Neural cell (in vitro differentiated cells): Measurements from ENCODE around the gene DOCK2. TPM values are rescaled to one million over a fixed set of nuclear protein-coding genes. Genes with fewer than 3 reads are reported as not detected.

Source experiments
- H2AFZ ChIP-seq: fragments of 200-600, 300-800 bp; sonication (generic), shearing (Covaris generic); 2 replicates; pipeline ENCODE4 v1.6.0; 2014; ENCODE audit warnings: low read depth, mild to moderate bottlenecking, antibody characterized with exemption, low read length, moderate library complexity
- H3F3A ChIP-seq: fragments of 200-600 bp; shearing (Covaris generic); 2 replicates; pipeline ENCODE4 v1.6.1; 2016; ENCODE audit warnings: mild to moderate bottlenecking, moderate library complexity, mixed read lengths, antibody characterized with exemption, low read length; ENCODE audit not compliant: insufficient read depth, poor library complexity, severe bottlenecking
- H3K27ac ChIP-seq: fragments of 200-600, 300-800 bp; sonication (generic), shearing (Covaris generic); 2 replicates; pipeline ENCODE4 v1.5.1; 2014; ENCODE audit warnings: mild to moderate bottlenecking, low read length, moderate library complexity
- H3K27me3 ChIP-seq: fragments of 300-800, 200-600 bp; sonication (generic), shearing (Covaris generic); 2 replicates; pipeline ENCODE4 v1.6.0; 2014; ENCODE audit warnings: mild to moderate bottlenecking, low read depth, low read length, moderate library complexity; ENCODE audit not compliant: insufficient read depth
- H3K36me3 ChIP-seq: fragments of 300-800, 200-600 bp; sonication (generic), shearing (Covaris generic); 2 replicates; pipeline ENCODE4 v1.5.1; 2014; ENCODE audit warnings: mild to moderate bottlenecking, antibody characterized with exemption, low read length, moderate library complexity; ENCODE audit not compliant: insufficient read depth
- H3K4me2 ChIP-seq: fragments of 300-800, 200-600 bp; sonication (generic), shearing (Covaris generic); 2 replicates; pipeline ENCODE4 v1.6.0; 2014; ENCODE audit warnings: mild to moderate bottlenecking, low read length
- H3K4me3 ChIP-seq: fragments of 300-800, 200-600 bp; sonication (generic), shearing (Covaris generic); 2 replicates; pipeline ENCODE4 v1.5.1; 2014; ENCODE audit warnings: mild to moderate bottlenecking, low read length, moderate library complexity
- H3K79me2 ChIP-seq: fragments of 200-600 bp; shearing (Covaris generic); replicated peaks from 2 replicates; pipeline ENCODE4 v1.6.0; 2014; ENCODE audit warnings: mild to moderate bottlenecking, low read length, moderate library complexity; ENCODE audit not compliant: insufficient read depth
- H3K9ac ChIP-seq: fragments of 300-800, 200-600 bp; sonication (generic), shearing (Covaris generic); 2 replicates; pipeline ENCODE4 v1.6.1; 2016; ENCODE audit warnings: mild to moderate bottlenecking, low read length, mixed read lengths
- H3K9me2 ChIP-seq: fragments of 200-600 bp; shearing (Covaris generic); 2 replicates; pipeline ENCODE4 v1.6.1; 2016; ENCODE audit warnings: mild to moderate bottlenecking, low read length, mixed read lengths; ENCODE audit not compliant: insufficient read depth
- H3K9me3 ChIP-seq: fragments of 200-600, 300-800 bp; sonication (generic), shearing (Covaris generic); 2 replicates; pipeline ENCODE4 v1.6.1; 2016; ENCODE audit warnings: mild to moderate bottlenecking, mixed run types, low read length, moderate library complexity, mixed read lengths
- H4K20me1 ChIP-seq: fragments of 200-600 bp; shearing (Covaris generic); 2 replicates; pipeline ENCODE4 v1.6.1; 2016; ENCODE audit warnings: mild to moderate bottlenecking, mixed run types; ENCODE audit not compliant: insufficient read depth
- CTCF ChIP-seq: fragments of 450-650 bp; IDR thresholded peaks from 2 replicates; pipeline ENCODE4 v1.5.1; 2014; ENCODE audit warnings: antibody characterized with exemption, mild to moderate bottlenecking, moderate library complexity; ENCODE audit not compliant: poor library complexity, severe bottlenecking
- EP300 ChIP-seq: fragments of 450-650 bp; conservative IDR thresholded peaks from 2 replicates; pipeline ENCODE4 v1.6.1; 2014; ENCODE audit warnings: antibody characterized with exemption, mild to moderate bottlenecking, moderate library complexity; ENCODE audit not compliant: poor library complexity, severe bottlenecking
- EZH2 ChIP-seq: fragments of 200-600, 300-800 bp; shearing (Covaris generic), sonication (generic); IDR thresholded peaks from 2 replicates; pipeline ENCODE4 v1.6.1; 2014; ENCODE audit warnings: antibody characterized with exemption, low read length, borderline replicate concordance, mild to moderate bottlenecking; ENCODE audit not compliant: insufficient read depth, poor library complexity, severe bottlenecking
- MXI1 ChIP-seq: fragments of 450-650 bp; conservative IDR thresholded peaks from 2 replicates; pipeline ENCODE4 v1.6.1; 2014; ENCODE audit warnings: antibody characterized with exemption, mild to moderate bottlenecking; ENCODE audit not compliant: poor library complexity, severe bottlenecking
- POLR2AphosphoS5 ChIP-seq: IDR thresholded peaks from 2 replicates; pipeline ENCODE4 v1.6.1; 2012
- RAD21 ChIP-seq: fragments of 450-650 bp; conservative IDR thresholded peaks from 2 replicates; pipeline ENCODE4 v1.6.1; 2014; ENCODE audit warnings: antibody characterized with exemption, mild to moderate bottlenecking, moderate library complexity
- SMC3 ChIP-seq: fragments of 450-650 bp; conservative IDR thresholded peaks from 2 replicates; pipeline ENCODE4 v1.6.1; 2014; ENCODE audit warnings: antibody characterized with exemption, mild to moderate bottlenecking, moderate library complexity; ENCODE audit not compliant: poor library complexity
- TAF1 ChIP-seq: IDR thresholded peaks from 2 replicates; pipeline ENCODE4 v1.6.1; 2012; ENCODE audit warnings: low read depth
- polyA plus RNA-seq: library from polyadenylated mRNA; depleted of rRNA; stranded (reverse); fragments of >200 nt; gene quantifications from 2 replicates; pipeline ENCODE4 v1.2.3, GENCODE V29; 2014
- TF ChIP-seq, protein P1 (sequence below): IDR thresholded peaks from 2 replicates; pipeline ENCODE4 v1.6.1; 2012; ENCODE audit warnings: borderline replicate concordance

The DOCK2 gene
- polyA plus RNA-seq, 1 donor from 2014 or later, result 0.15 TPM

- no peaks in the 10 kb centered on the region for H3K36me3 ChIP-seq
- no peaks in the 10 kb centered on the region for H3K79me2 ChIP-seq
- TF ChIP-seq CTCF (no peak), MXI1 (no peak), TAF1 (no peak), SMC3 (no peak), EP300 (no peak), POLR2AphosphoS5 (no peak), EZH2 (no peak), RAD21 (no peak)
- TF ChIP-seq, protein P1, sequence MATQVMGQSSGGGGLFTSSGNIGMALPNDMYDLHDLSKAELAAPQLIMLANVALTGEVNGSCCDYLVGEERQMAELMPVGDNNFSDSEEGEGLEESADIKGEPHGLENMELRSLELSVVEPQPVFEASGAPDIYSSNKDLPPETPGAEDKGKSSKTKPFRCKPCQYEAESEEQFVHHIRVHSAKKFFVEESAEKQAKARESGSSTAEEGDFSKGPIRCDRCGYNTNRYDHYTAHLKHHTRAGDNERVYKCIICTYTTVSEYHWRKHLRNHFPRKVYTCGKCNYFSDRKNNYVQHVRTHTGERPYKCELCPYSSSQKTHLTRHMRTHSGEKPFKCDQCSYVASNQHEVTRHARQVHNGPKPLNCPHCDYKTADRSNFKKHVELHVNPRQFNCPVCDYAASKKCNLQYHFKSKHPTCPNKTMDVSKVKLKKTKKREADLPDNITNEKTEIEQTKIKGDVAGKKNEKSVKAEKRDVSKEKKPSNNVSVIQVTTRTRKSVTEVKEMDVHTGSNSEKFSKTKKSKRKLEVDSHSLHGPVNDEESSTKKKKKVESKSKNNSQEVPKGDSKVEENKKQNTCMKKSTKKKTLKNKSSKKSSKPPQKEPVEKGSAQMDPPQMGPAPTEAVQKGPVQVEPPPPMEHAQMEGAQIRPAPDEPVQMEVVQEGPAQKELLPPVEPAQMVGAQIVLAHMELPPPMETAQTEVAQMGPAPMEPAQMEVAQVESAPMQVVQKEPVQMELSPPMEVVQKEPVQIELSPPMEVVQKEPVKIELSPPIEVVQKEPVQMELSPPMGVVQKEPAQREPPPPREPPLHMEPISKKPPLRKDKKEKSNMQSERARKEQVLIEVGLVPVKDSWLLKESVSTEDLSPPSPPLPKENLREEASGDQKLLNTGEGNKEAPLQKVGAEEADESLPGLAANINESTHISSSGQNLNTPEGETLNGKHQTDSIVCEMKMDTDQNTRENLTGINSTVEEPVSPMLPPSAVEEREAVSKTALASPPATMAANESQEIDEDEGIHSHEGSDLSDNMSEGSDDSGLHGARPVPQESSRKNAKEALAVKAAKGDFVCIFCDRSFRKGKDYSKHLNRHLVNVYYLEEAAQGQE, result no peak
- no peaks in the 10 kb centered on the region for H3K9me3 ChIP-seq
- H3K27me3 ChIP-seq, result no peaks in the 10 kb centered on the region
- no peaks in the 10 kb centered on the region for H3K9me2 ChIP-seq
- no peak overlapping the region for H2AFZ ChIP-seq
- no peaks in the 10 kb centered on the region for H4K20me1 ChIP-seq
- H3K27ac ChIP-seq, result no peak overlapping the region
- H3K4me3 ChIP-seq, result no peak overlapping the region
- no peaks in the 10 kb centered on the region for H3F3A ChIP-seq
- no peak overlapping the region for H3K9ac ChIP-seq
- no peak overlapping the region for H3K4me2 ChIP-seq
Measured at GRCh38 chr5:169814522-169814921, 177.4 kb downstream of the DOCK2 start.

DNA sequence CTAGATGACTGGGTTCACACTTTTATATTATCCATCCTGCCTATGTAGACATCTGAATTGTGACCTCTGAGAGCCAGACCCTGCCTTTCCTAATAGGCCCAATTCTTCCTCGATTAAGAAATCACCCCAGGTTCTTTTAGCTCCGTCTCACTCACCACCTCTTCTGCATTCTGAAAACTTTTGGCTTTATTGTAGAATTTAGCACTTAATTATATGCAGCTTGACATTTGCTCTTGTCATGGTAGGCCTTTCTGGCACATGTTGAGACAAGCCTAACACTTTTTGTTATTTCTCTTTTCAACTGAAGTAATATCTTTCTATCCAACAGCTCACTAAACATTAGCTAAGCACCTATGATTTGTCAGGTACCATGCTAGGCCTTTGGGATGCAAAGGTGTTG lies 180.0 kb downstream of the DOCK2 start:
- no peaks in the 10 kb centered on the region for H3K27me3 ChIP-seq
- TF ChIP-seq TAF1 (no peak), RAD21 (no peak), POLR2AphosphoS5 (no peak), EP300 (no peak), MXI1 (no peak), CTCF (no peak), SMC3 (no peak), EZH2 (no peak)
- TF ChIP-seq, protein P1, result no peak

More for the DNA sequence above, 180.0 kb downstream of the DOCK2 start:
- H3K9me2 ChIP-seq, result no peaks in the 10 kb centered on the region
- H3K79me2 ChIP-seq, result no peaks in the 10 kb centered on the region
- H3K27ac ChIP-seq, result no peak overlapping the region
- H3F3A ChIP-seq, result no peaks in the 10 kb centered on the region
- no peak overlapping the region for H3K4me2 ChIP-seq
- H3K36me3 ChIP-seq, result no peaks in the 10 kb centered on the region
- H3K4me3 ChIP-seq, result no peak overlapping the region
- H4K20me1 ChIP-seq, result no peaks in the 10 kb centered on the region
- H3K9me3 ChIP-seq, result no peaks in the 10 kb centered on the region
- H2AFZ ChIP-seq, result no peak overlapping the region
- H3K9ac ChIP-seq, result no peak overlapping the region
